Esophagus squamous epithelium (tissue), 4 donors: ENCODE measurements around the gene CD82.

Experiments used
- POLR2A ChIP-seq, 4 donors: fragments of 450-650 bp; IDR thresholded peaks; one replicate each; pipeline ENCODE4 v1.6.1; 2017; ENCODE audit warnings: antibody characterized with exemption in 4 of 4, mild to moderate bottlenecking in 4 of 4, moderate library complexity in 3 of 4
- TF ChIP-seq, protein P1 (sequence below), 6 experiments: fragments of 450-650 bp in 4 of 6; fragments of 200-600 bp in 2 of 6; sonication (generic) in 2 of 6; IDR thresholded peaks; one replicate each; pipeline ENCODE4 v1.5.1; 2016 to 2019; ENCODE audit warnings: antibody characterized with exemption in 6 of 6, mild to moderate bottlenecking in 4 of 6, moderate library complexity in 4 of 6

DNA sequence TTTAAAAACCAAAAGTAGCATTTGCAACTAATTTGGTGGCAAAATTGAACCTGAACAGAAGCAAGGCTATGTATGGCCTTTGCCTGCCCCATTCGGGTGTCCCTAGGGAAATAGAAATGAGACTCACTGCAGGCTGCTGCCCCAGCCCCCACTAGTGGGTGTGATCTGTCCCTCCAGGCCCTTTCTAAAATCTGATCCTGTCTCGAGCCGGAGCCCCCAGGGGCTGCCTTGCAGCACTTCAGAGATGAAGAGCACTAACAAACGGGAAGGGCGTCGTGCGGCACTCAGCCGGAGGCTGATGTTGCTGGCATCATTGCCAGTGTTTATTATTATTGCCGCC lies 43.2 kb downstream of the CD82 start:
- TF ChIP-seq, protein P1, sequence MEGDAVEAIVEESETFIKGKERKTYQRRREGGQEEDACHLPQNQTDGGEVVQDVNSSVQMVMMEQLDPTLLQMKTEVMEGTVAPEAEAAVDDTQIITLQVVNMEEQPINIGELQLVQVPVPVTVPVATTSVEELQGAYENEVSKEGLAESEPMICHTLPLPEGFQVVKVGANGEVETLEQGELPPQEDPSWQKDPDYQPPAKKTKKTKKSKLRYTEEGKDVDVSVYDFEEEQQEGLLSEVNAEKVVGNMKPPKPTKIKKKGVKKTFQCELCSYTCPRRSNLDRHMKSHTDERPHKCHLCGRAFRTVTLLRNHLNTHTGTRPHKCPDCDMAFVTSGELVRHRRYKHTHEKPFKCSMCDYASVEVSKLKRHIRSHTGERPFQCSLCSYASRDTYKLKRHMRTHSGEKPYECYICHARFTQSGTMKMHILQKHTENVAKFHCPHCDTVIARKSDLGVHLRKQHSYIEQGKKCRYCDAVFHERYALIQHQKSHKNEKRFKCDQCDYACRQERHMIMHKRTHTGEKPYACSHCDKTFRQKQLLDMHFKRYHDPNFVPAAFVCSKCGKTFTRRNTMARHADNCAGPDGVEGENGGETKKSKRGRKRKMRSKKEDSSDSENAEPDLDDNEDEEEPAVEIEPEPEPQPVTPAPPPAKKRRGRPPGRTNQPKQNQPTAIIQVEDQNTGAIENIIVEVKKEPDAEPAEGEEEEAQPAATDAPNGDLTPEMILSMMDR (IDR thresholded peaks at IDR 0.05), result no peak
- no peak for TF ChIP-seq POLR2A (IDR thresholded peaks at IDR 0.05)
